Pancreas (tissue), 10 donors: ENCODE measurements around the gene PCGF6. TPM values are rescaled to one million over a fixed set of nuclear protein-coding genes. Genes with fewer than 3 reads are reported as not detected.

Source experiments
- ATAC-seq, 4 donors: fragments of 200-7000 bp; cut with Tn5 transposase; one replicate each; pipeline versions ENCODE4 v1.8.0 to v1.9.1; 2020; ENCODE audit warnings: mild to moderate bottlenecking in 4 of 4, moderate library complexity in 4 of 4
- DNase-seq, 6 donors: peaks; one replicate each; pipeline ENCODE4 v3.0.0-alpha.2; 2020
- FAIRE-seq: peaks from 2 replicates; lab custom pipeline; 2012; peaks lifted over from hg19 to GRCh38; lab: Jason Lieb, UNC
- H3K27ac ChIP-seq, 4 donors: fragments of 200-600 bp; sonication (generic); 1 replicate in 3 of 4; 2 replicates in 1 of 4; pipeline versions ENCODE4 v1.5.0 to v1.8.0; 2020
- H3K27me3 ChIP-seq, 4 donors: fragments of 200-600 bp; one replicate each; pipeline ENCODE4 v1.8.0; 2021
- H3K36me3 ChIP-seq, 3 donors: fragments of 200-600 bp; sonication (generic) in 1 of 3; one replicate each; pipeline versions ENCODE4 v1.5.0 to v1.8.0; 2020 to 2021
- H3K4me1 ChIP-seq, 3 donors: fragments of 200-600 bp; one replicate each; pipeline ENCODE4 v1.8.0; 2021
- H3K4me3 ChIP-seq, 4 donors: fragments of 200-600 bp; sonication (generic) in 2 of 4; one replicate each; pipeline versions ENCODE4 v1.5.0 to v1.8.0; 2020 to 2021
- H3K9me3 ChIP-seq, 4 donors: fragments of 200-600 bp; one replicate each; pipeline ENCODE4 v1.8.0; 2021
- CTCF ChIP-seq, 4 donors: fragments of 200-600 bp; sonication (generic) in 3 of 4; IDR thresholded peaks; one replicate each; pipeline versions ENCODE4 v1.5.0 to v1.8.0; 2021; ENCODE audit warnings: antibody characterized with exemption in 4 of 4
- WGBS, 2 donors: extraction: QIAGEN DNeasy Blood & Tissue Kit; methylation state at CpG; one replicate each; pipeline ENCODE4 v1.1.7; 2013; 5-methylcytosine and 5-hydroxymethylcytosine counted together
- intact Hi-C, 3 donors: fragments of 100-400 bp; cut with DNase I; formaldehyde crosslinking; loops; one replicate each; pipeline versions ENCODE4 v1.11.1 to v1.14.2; 2022
- polyA plus RNA-seq, 2 donors: library from polyadenylated mRNA; stranded (reverse); fragments of 200-250 nt; gene quantifications; one replicate each; pipeline ENCODE4 v1.2.3, GENCODE V29; 2013
- total RNA-seq, 6 donors: library from RNA; stranded (reverse); fragmentation: NEBNext Ultra II Directional in 4 of 6; extraction: Animal tissue kit (Norgen Biotek cat#: 25700) in 4 of 6; gene quantifications; one replicate each; pipeline versions ENCODE4 v1.2.1 to v1.2.4, GENCODE V29; 2021 to 2023
- donor health status: healthy with polysubstance abuse.
- donor health status: DM: no; HTN: no; CAD: no; lungs with moderate emphysema.
- donor health status: DM: no; HTN: no; CAD: no.
- donor health status: control.
- donor health status: control.
- donor health status: Bipolar disorder and iron deficiency.
- donor health status: DM: yes; HTN: yes; CAD: no.
- donor health status: DM: no; HTN: no; CAD: no.
- donor health status: DM: no; HTN: no; CAD: no.
- donor health status: DM: yes; HTN: yes; CAD: no.

PCGF6 gene
- total and polyA plus RNA-seq, 8 donors: 3.8 to 6.7 (median 5.1) TPM

- TF ChIP-seq CTCF (IDR thresholded peaks at IDR 0.05): no peak
- DNase-seq (no peak), FAIRE-seq (no peak), ATAC-seq (no peak)
- Histone ChIP-seq H3K27me3 (peaks cover 0 to 30% (median 6%) of the 10 kb centered on the region in 4 donors), H3K36me3 (no peaks in the 10 kb centered on the region), H3K27ac (no peak overlapping the region), H3K9me3 (no peaks in the 10 kb centered on the region), H3K4me1 (peaks cover 0 to 3% (median 0%) of the 10 kb centered on the region in 3 donors), H3K4me3 (no peak overlapping the region)
- 76 to 89% methylated on average over 2 of the region's 2 CpGs for WGBS, 2 donors
- intact Hi-C loops: no loop called here
Measured at GRCh38 chr10:103280506-103280905, 70.4 kb downstream of the PCGF6 start.

GRCh38 chr10:103280031-103280430 lies 70.9 kb downstream of the PCGF6 start:
- DNase-seq (no peak), FAIRE-seq (no peak), ATAC-seq (no peak)
- TF ChIP-seq CTCF (IDR thresholded peaks at IDR 0.05): no peak
- Histone ChIP-seq H3K36me3 (no peaks in the 10 kb centered on the region), H3K4me3 (no peak overlapping the region), H3K9me3 (no peaks in the 10 kb centered on the region), H3K4me1 (peaks cover 0 to 3% (median 0%) of the 10 kb centered on the region in 3 donors), H3K27me3 (peaks cover 0 to 30% (median 6%) of the 10 kb centered on the region in 4 donors), H3K27ac (no peak overlapping the region)
- 65 to 68% methylated on average over 3 of the region's 3 CpGs for WGBS, 2 donors
- intact Hi-C loops: no loop called here

DNA sequence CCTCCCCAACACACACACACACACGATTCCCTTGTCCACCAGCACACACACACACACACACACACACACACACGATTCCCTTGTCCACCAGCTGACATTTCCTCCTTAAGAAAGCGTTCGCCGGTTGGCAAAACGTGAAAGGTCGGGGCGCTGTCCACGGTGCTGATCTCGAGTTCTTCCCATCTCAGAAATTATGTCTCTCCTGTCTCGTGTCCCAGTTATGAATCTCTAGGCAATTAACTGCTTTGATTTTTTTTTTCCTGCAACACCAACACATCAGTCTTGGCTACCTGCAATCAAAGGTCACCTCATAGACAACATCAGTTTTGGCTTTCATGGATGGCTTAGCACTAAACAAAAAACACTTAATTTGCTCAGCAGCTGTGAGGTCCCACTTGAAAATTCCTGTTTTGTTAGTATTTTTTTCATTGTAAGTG lies 72.1 kb downstream of the PCGF6 start:
- intact Hi-C loops: no loop called here
- peak in 3 of 4 donors; percentile 19 to 57 (median 23) for ATAC-seq
- no peaks in the 10 kb centered on the region for H3K9me3 ChIP-seq
- TF ChIP-seq CTCF (IDR thresholded peaks at IDR 0.05): no peak
- peaks cover 0 to 3% (median 0%) of the 10 kb centered on the region in 3 donors for H3K4me1 ChIP-seq
- WGBS, 2 donors: 3 to 5% methylated on average over 11 of the region's 11 CpGs
- H3K36me3 ChIP-seq: no peaks in the 10 kb centered on the region
- H3K27ac ChIP-seq: no peak overlapping the region
- DNase-seq: peak in 3 of 6 donors; percentile 30 to 66 (median 38)
- FAIRE-seq: no peak
- no peak overlapping the region for H3K4me3 ChIP-seq
- peaks cover 0 to 30% (median 6%) of the 10 kb centered on the region in 4 donors for H3K27me3 ChIP-seq

DNA sequence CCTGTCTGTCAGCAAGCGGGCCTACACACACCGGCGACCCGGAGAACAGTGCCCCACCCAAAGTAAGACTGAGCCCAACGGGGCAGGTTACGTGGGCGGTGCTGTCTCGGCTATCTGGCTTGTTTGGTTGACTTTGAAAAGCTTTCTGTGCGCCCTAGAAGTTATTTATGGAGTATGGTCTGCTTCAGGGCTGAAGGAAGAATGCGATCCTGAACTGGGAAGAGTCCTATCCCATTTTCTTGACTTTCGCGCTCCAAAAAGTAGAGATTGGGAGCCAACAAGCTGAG lies 72.5 kb downstream of the PCGF6 start:
- 22 to 26% methylated on average over 12 of the region's 12 CpGs for WGBS, 2 donors
- Histone ChIP-seq H3K4me3 (no peak overlapping the region), H3K36me3 (no peaks in the 10 kb centered on the region), H3K9me3 (no peaks in the 10 kb centered on the region), H3K27me3 (peaks cover 0 to 30% (median 6%) of the 10 kb centered on the region in 4 donors), H3K4me1 (peaks cover 0 to 3% (median 0%) of the 10 kb centered on the region in 3 donors), H3K27ac (no peak overlapping the region)
- no peak for FAIRE-seq
- intact Hi-C loops: no loop called here
- DNase-seq: no peak
- no peak for ATAC-seq
- no peak for TF ChIP-seq CTCF (IDR thresholded peaks at IDR 0.05)

GRCh38 chr10:103277713-103278536 lies 73.0 kb downstream of the PCGF6 start:
- H3K36me3 ChIP-seq: no peaks in the 10 kb centered on the region
- H3K27ac ChIP-seq: no peak overlapping the region
- no peak for TF ChIP-seq CTCF (IDR thresholded peaks at IDR 0.05)
- peaks cover 0 to 3% (median 0%) of the 10 kb centered on the region in 3 donors for H3K4me1 ChIP-seq
- no peak for FAIRE-seq
- H3K4me3 ChIP-seq: peak overlapping the region in 3 of 4 donors; percentile 2 to 40 (median 3)
- peak in 2 of 6 donors; percentile 60 to 72 for DNase-seq
- WGBS, 2 donors: 7% methylated on average over 72 to 76 of the region's 76 CpGs
- peak in 2 of 4 donors; percentile 14 to 35 for ATAC-seq
- H3K27me3 ChIP-seq: peaks cover 0 to 30% (median 6%) of the 10 kb centered on the region in 4 donors
- intact Hi-C loops: no loop called here
- H3K9me3 ChIP-seq: no peaks in the 10 kb centered on the region
